SK-N-SH (cell line): ENCODE results near the gene TMEM123.

ENCODE experiments used
- EP300 ChIP-seq, 2 experiments: IDR thresholded peaks; 2 replicates each; pipeline versions ENCODE4 v1.4.0 to v1.6.1; 2012; ENCODE audit warnings: borderline replicate concordance in 1 of 2, low read depth in 1 of 2, low read length in 1 of 2
- JUND ChIP-seq: IDR thresholded peaks from 2 replicates; pipeline ENCODE4 v1.4.0; 2012
- POLR2AphosphoS5 ChIP-seq: IDR thresholded peaks from 2 replicates; pipeline ENCODE4 v1.6.1; 2012; ENCODE audit warnings: low read depth, low read length
- TCF12 ChIP-seq: IDR thresholded peaks from 2 replicates; pipeline ENCODE4 v1.4.0; 2012
- TEAD4 ChIP-seq: IDR thresholded peaks from 2 replicates; pipeline ENCODE4 v1.4.0; 2012; ENCODE audit warnings: mild to moderate bottlenecking, borderline replicate concordance; ENCODE audit not compliant: insufficient read depth
- TF ChIP-seq, protein P1 (sequence below): fragments of 200-600 bp; sonication (generic); IDR thresholded peaks from 2 replicates; pipeline ENCODE4 v1.6.1; 2017; ENCODE audit warnings: antibody characterized with exemption, mild to moderate bottlenecking, moderate library complexity
- TF ChIP-seq, protein P2 (sequence below): IDR thresholded peaks from 2 replicates; pipeline ENCODE4 v1.4.0; 2012; ENCODE audit warnings: low read depth, borderline replicate concordance

GRCh38 chr11:102407901-102408300 is 44.7 kb downstream of the TMEM123 start:
- TF ChIP-seq, protein P1, sequence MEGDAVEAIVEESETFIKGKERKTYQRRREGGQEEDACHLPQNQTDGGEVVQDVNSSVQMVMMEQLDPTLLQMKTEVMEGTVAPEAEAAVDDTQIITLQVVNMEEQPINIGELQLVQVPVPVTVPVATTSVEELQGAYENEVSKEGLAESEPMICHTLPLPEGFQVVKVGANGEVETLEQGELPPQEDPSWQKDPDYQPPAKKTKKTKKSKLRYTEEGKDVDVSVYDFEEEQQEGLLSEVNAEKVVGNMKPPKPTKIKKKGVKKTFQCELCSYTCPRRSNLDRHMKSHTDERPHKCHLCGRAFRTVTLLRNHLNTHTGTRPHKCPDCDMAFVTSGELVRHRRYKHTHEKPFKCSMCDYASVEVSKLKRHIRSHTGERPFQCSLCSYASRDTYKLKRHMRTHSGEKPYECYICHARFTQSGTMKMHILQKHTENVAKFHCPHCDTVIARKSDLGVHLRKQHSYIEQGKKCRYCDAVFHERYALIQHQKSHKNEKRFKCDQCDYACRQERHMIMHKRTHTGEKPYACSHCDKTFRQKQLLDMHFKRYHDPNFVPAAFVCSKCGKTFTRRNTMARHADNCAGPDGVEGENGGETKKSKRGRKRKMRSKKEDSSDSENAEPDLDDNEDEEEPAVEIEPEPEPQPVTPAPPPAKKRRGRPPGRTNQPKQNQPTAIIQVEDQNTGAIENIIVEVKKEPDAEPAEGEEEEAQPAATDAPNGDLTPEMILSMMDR = no peak
- TF ChIP-seq TCF12 (no peak), EP300 (IDR thresholded peaks at IDR 0.05; ENCODE audit: borderline replicate concordance in 1 of 2, low read depth in 1 of 2, low read length in 1 of 2) (no peak), JUND (no peak), POLR2AphosphoS5 (no peak), TEAD4 (no peak)
- TF ChIP-seq, protein P2, sequence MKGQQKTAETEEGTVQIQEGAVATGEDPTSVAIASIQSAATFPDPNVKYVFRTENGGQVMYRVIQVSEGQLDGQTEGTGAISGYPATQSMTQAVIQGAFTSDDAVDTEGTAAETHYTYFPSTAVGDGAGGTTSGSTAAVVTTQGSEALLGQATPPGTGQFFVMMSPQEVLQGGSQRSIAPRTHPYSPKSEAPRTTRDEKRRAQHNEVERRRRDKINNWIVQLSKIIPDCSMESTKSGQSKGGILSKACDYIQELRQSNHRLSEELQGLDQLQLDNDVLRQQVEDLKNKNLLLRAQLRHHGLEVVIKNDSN = no peak
